Measurements from ENCODE around the gene OR7G1. TPM values are rescaled to one million over a fixed set of nuclear protein-coding genes. Genes with fewer than 3 reads are reported as not detected.

Gene OR7G1
- total RNA-seq, 1 donor from 2014 or later = not detected

DNA sequence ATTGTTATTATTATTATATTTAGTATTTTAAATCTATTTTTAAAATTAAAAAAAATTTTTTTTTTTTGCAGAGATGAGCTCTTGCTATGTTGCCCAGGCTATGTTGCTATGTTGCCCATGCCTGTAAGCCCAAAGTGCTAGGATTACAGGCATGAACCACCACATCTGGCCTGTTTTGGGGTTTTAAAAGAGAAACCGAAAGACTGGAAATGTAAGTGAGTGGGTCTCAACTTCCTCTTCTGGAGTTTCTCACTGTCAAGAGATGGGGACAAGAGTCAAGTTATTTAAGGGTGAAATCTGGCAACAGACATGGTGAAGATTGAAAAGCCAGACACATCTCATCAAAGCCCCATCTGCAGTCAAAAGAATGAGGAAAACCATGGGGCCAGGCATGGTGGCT, 15.4 kb upstream of the OR7G1 start:
- Mint-ChIP-seq H3K27ac (ENCODE audit: unreplicated experiment) (no peak overlapping the region), H3K27me3 (ENCODE audit: unreplicated experiment) (peaks cover 2% of the 10 kb centered on the region), H3K36me3 (ENCODE audit: low read depth, unreplicated experiment) (peaks cover 10% of the 10 kb centered on the region), H3K4me1 (ENCODE audit: unreplicated experiment) (no peaks in the 10 kb centered on the region), H3K9me3 (ENCODE audit: unreplicated experiment) (peaks cover 22% of the 10 kb centered on the region), H3K4me3 (ENCODE audit: unreplicated experiment) (no peak overlapping the region)
- TF ChIP-seq, protein P1, sequence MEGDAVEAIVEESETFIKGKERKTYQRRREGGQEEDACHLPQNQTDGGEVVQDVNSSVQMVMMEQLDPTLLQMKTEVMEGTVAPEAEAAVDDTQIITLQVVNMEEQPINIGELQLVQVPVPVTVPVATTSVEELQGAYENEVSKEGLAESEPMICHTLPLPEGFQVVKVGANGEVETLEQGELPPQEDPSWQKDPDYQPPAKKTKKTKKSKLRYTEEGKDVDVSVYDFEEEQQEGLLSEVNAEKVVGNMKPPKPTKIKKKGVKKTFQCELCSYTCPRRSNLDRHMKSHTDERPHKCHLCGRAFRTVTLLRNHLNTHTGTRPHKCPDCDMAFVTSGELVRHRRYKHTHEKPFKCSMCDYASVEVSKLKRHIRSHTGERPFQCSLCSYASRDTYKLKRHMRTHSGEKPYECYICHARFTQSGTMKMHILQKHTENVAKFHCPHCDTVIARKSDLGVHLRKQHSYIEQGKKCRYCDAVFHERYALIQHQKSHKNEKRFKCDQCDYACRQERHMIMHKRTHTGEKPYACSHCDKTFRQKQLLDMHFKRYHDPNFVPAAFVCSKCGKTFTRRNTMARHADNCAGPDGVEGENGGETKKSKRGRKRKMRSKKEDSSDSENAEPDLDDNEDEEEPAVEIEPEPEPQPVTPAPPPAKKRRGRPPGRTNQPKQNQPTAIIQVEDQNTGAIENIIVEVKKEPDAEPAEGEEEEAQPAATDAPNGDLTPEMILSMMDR (IDR thresholded peaks at IDR 0.05; ENCODE audit: unreplicated experiment) = no peak
- DNase-seq (ENCODE audit: low spot score) = no peak

DNA sequence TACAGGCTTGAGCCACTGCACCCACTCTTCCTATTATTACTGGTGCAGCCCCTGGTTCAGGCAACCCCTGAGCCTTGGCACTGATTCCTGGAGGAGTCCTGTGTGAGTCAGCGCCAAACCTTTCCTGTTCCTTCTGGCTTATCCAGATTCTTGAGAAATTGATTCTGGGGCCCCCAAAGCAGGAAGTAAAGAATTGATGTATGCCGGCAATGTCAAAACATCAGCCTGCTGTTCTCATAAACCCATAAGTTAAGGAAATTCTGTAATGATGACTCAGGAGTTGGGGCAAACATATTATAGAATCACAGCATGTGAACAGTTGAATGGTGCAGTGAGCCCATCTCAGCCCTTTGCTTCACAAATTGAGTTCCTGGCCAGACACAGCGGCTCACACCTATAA, 12.6 kb upstream of the OR7G1 start:
- TF ChIP-seq, protein P1 (IDR thresholded peaks at IDR 0.05; ENCODE audit: unreplicated experiment) = no peak
- peaks cover 24% of the 10 kb centered on the region for H3K9me3 Mint-ChIP-seq (ENCODE audit: unreplicated experiment)
- no peak overlapping the region for H3K27ac Mint-ChIP-seq (ENCODE audit: unreplicated experiment)
- H3K27me3 Mint-ChIP-seq (ENCODE audit: unreplicated experiment) = no peaks in the 10 kb centered on the region
- H3K4me3 Mint-ChIP-seq (ENCODE audit: unreplicated experiment) = no peak overlapping the region
- no peaks in the 10 kb centered on the region for H3K4me1 Mint-ChIP-seq (ENCODE audit: unreplicated experiment)
- H3K36me3 Mint-ChIP-seq (ENCODE audit: low read depth, unreplicated experiment) = peaks cover 10% of the 10 kb centered on the region
- no peak for DNase-seq (ENCODE audit: low spot score)

DNA sequence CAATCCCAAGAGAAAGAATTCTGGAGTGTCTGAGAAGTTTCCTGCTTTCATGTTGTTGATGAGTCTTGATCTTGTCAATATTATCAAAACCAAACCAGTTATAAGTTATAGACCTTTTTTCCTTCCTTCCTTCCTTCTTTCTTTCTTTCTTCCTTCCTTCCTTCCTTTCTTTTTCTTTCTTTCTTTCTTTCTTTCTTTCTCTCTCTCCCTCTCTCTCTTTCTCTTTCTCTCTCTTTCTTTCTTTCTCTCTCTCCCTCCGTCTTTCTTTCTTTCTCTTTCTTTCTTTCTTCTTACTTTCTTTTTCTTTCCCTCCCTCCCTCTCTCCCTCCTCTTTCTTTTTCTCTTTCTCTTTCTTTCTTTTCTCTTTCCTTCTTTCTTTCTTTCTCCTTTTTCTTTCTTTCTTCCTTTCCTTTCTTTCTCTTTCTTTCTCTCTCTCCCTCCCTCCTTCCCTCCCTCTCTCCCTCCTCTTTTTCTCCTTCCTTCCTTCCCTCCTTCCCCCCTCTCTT, 11.4 kb upstream of the OR7G1 start, which contains the start of gene OR7G3:
Gene OR7G3 (minus strand): TSS at position 51 of the 506 bp plus-strand sequence. CDS start 0 bp downstream, at position 51.
- Mint-ChIP-seq H3K9me3 (ENCODE audit: unreplicated experiment) (peaks cover 23% of the 10 kb centered on the region), H3K27me3 (ENCODE audit: unreplicated experiment) (no peaks in the 10 kb centered on the region), H3K4me1 (ENCODE audit: unreplicated experiment) (no peaks in the 10 kb centered on the region), H3K27ac (ENCODE audit: unreplicated experiment) (no peak within 1 kb of the TSS), H3K36me3 (ENCODE audit: low read depth, unreplicated experiment) (peaks cover 13% of the 10 kb centered on the region), H3K4me3 (ENCODE audit: unreplicated experiment) (peak within 1 kb of the TSS; percentile 9)
- no peak for DNase-seq (ENCODE audit: low spot score)
- TF ChIP-seq, protein P1 (IDR thresholded peaks at IDR 0.05; ENCODE audit: unreplicated experiment) = no peak

DNA sequence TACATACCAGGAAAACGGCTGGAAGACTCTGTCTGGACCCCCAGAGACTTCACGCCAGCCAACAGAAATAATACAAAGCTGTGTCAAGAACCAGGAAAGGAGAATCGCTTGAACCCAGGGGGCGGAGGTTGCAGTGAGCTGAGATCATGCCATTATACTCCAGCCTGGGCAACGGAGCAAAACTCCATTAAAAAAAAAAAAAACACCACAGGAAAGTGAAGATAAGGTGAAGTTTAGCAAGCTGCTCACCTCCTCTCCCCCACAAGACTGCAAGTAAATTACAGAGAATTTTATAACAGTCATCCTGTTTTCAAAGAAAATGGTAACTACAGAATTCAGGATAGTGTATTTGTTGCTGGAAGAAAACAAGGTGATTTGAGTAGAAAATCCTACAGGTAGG, 984 bp upstream of the OR7G1 start:
- Mint-ChIP-seq H3K9me3 (ENCODE audit: unreplicated experiment) (peaks cover 40% of the 10 kb centered on the region), H3K27me3 (ENCODE audit: unreplicated experiment) (no peaks in the 10 kb centered on the region), H3K36me3 (ENCODE audit: low read depth, unreplicated experiment) (peaks cover 14% of the 10 kb centered on the region), H3K4me3 (ENCODE audit: unreplicated experiment) (no peak overlapping the region), H3K27ac (ENCODE audit: unreplicated experiment) (no peak overlapping the region), H3K4me1 (ENCODE audit: unreplicated experiment) (no peaks in the 10 kb centered on the region)
- TF ChIP-seq, protein P1 (IDR thresholded peaks at IDR 0.05; ENCODE audit: unreplicated experiment) = no peak
- no peak for DNase-seq (ENCODE audit: low spot score)

DNA sequence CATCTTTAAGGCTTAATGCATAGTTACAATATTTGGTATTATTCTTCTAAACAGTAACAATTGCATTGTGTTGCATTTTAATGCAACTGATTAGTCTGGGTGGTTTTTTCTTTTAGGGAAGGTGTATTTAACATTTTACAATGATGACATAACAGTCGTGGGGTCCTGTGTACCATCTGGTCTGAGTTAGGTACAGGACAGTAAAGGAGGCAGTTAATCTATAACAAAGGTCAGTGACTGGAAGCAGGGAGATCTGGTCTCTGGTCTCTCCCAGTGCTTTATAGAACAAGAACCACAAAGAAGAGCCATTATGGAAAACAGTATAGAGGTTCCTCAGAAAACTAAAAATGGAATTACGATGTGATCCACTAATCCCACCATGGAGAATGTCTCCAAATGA, 5.6 kb downstream of the OR7G1 start:
- Mint-ChIP-seq H3K4me1 (ENCODE audit: unreplicated experiment) (no peaks in the 10 kb centered on the region), H3K36me3 (ENCODE audit: low read depth, unreplicated experiment) (peaks cover 12% of the 10 kb centered on the region), H3K27me3 (ENCODE audit: unreplicated experiment) (peaks cover 3% of the 10 kb centered on the region), H3K4me3 (ENCODE audit: unreplicated experiment) (no peak overlapping the region), H3K9me3 (ENCODE audit: unreplicated experiment) (peaks cover 43% of the 10 kb centered on the region), H3K27ac (ENCODE audit: unreplicated experiment) (no peak overlapping the region)
- no peak for DNase-seq (ENCODE audit: low spot score)
- TF ChIP-seq, protein P1 (IDR thresholded peaks at IDR 0.05; ENCODE audit: unreplicated experiment) = no peak

Measured in endothelial cell (in vitro differentiated cells).